Dermis blood vessel endothelial cell (primary cell): Measurements from ENCODE around the gene NCR3LG1. TPM values are rescaled to one million over a fixed set of nuclear protein-coding genes. Genes with fewer than 3 reads are reported as not detected.

Experiments used
- DNase-seq: peaks from one replicate; pipeline ENCODE4 v3.0.0; 2010
- total RNA-seq: library from RNA; depleted of rRNA; stranded (reverse); fragments of >200 nt; gene quantifications from 2 replicates; pipeline ENCODE4 v1.2.3, GENCODE V29; 2014

NCR3LG1 gene
- total RNA-seq, 1 donor from 2014 or later, result 0.85 TPM

DNA sequence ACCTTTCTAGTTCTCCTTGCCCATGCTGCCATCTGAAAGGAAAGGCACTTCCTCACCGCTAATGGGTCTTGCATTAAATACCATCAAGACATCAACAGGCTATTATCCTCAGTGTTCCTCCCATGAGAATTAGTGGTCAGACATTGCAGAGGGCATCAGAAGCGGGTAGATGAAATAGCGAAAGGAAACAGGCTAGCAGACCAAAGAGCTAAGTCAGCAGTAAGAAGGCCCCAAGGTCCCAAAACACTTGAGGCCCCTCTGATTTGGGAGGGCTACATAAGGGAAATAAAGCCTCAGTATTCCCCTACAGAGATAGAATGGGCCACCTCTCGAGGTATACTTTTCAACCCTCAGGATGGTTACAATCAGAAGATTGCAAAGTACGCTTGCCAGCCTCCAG, 23.9 kb downstream of the NCR3LG1 start:
- no peak for DNase-seq

GRCh38 chr11:17376493-17376892, 24.9 kb downstream of the NCR3LG1 start:
- DNase-seq, result no peak

DNA sequence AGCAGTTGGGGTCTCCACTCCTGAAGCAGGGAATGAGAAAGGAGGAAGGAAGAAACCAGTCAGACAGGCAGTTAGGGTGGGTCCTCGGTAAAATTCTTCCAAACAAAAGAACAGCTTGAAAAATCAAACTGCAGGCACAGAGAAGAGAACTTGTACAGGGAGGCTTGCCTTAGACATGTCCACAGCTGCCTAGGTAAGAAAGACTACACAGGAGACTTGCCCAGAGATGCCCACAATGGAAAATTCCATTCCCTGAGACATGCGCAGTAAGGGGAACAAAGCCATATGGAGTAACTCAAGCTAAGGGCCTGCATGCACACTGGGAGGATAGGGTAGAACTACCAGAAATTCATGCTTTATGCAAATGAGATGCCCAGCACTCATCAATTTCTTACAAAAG, 27.1 kb downstream of the NCR3LG1 start:
- DNase-seq, result no peak

DNA sequence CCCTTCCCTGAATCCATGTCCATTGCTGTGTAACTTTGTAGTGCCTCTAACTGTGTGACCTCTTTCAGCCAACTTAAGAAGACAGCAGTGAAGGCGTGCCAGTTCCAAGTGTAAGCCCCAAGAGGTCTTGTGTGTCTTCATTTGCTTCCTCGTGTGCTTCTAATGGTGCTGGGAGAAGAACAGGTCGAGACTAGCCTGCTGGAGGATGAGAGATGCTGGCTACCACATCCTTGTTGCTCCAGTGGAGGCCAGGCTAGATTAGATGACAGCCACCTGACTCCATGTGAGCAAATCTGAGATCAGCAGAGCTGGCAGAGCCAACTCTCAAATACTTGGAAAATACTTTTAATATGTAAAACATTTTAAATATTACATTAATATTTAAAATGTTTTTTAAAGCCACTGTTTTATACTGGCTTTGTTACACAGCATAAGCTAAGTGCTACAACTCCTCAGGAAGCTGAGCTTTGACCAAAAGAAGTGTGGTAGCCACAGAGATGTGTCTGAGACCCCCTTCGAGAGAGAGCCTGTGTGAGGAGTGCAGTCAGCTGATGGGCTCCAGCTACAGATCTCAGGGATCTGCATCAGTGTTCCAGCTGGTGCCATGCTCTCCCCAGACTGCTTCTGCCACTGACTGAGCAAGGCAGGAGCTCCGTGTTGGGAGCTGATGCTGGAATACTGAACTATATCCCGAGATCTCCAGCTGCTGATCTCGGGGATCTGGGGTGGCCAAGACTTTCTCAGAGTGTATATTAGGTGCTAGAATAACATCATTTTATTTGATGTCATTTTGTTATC, 28.0 kb downstream of the NCR3LG1 start:
- DNase-seq, result no peak

GRCh38 chr11:17381156-17381555, 29.6 kb downstream of the NCR3LG1 start:
- peak; percentile 7 for DNase-seq

GRCh38 chr11:17382046-17382728, 30.6 kb downstream of the NCR3LG1 start:
- DNase-seq, result no peak

DNA sequence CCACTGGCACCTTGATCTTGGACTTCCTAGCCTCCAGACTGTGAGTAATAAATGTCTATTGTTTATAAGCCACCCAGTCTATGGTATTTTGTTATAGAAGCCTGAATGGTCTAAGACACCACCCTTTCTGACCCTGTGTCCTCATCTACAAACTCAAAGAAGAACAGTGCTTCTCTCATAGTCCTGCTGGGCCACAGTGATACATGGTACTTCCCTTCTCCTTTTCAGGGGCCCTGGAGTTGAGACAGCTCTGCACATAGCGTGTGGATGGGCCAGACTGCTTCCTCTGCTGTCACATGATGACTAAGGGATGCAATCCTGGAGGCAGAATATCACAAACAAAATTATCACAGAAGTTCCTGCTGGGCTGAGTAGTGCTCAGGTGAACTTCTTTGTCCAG, 31.9 kb downstream of the NCR3LG1 start:
- DNase-seq, result peak; percentile 3

DNA sequence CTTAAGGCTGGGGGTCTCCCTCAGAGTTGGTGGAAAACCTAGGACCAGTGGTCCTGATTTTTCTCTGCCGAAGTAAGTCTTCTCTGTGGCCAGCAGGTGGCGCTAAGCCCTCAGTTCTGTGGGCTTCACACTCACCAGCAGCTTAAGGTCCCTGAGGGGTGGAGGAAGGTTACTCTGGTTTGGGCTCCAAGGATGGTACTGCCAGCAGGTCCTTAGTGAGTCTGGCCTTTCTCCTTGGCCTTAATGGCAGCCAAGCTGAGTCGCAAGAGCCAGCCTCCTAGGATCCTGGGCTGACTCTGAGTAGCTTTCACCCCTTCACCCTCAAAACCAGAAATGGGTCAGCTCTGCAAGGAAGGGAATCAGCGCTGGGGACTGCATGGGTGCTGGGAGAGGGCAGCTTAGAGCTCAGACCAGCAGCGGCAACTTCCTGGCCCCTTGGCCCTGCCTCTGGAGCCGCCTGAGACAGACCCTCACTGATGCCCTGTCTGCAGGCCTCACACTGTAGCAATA, 32.5 kb downstream of the NCR3LG1 start:
- peak; percentile 93 for DNase-seq

- DNase-seq, result no peak
These were observed 33.9 kb downstream of the NCR3LG1 start for GRCh38 chr11:17385492-17385891.

DNA sequence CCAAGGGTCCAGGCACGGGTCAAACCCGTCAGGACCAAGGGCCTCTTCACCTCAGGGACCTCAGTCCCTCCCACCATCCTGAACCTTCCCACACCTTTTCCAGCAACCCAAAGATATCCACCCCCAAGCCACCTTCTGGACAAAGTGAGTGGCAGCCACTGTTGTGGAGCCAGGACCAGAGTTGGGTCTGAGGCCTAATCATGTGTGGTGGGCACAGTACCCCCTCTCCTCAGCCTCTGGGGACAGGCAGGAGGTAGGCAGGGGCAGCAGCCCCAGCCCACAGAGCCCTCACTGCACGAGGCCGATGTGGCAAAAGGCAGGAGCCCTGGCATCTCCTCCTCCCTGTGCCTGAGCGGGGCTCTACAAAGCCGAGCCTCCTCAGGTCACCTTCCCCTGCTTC, 34.3 kb downstream of the NCR3LG1 start:
- DNase-seq, result no peak

DNA sequence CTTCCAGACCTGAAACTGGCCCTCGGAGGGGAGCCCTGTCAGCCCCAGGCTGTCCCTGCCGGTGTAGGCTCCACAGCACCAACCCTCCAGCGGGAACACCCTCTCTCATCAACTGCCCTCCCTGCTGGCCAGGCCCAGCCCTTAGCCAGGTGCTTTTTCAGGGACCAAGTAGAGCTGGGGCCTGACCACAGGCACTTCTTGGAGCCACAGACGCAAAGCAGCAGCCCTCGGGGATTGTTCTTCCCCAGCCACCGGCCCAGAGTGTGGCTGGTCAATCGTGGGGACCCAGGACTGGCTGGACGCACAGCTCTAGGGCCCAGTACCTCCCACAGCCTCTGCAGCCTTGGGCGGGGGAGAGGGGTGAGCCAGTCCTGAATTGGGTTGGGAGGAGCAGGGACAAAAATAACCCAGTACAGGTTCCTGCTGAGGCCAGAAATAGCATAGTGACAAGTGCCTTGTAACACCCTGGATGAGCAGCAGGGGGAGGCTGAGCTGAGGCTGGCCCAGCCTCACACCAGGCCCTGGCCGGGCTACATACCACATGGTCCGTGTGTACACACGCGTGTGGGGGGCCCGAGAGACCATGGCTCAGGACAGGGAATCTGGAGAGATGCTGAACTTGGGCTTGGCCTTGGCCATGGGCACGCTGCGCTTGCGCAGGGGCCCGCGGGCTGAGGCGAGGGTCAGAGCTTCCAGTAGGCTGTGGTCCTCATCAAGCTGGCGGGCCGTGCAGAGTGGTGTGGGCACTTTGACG, 34.9 kb downstream of the NCR3LG1 start:
- DNase-seq, result peak; percentile 78

DNA sequence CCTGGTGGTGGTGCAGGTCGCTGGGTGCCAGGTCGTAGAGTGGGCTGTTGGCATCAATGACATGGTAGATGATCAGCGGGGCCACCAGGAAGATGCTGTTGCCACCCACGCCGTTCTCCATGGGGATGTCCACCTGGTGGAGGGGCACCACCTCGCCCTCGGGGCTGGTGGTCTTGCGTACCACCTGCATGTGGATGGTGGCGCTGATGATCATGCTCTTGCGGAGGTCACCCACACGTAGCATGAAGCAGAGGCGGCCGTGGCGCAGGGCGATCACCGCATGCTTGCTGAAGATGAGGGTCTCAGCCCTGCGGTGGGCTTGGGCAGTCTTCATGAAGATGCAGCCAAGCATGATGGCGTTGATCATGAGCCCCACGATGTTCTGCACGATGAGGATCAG, 35.7 kb downstream of the NCR3LG1 start:
- DNase-seq, result no peak

- no peak for DNase-seq
These were observed 36.2 kb downstream of the NCR3LG1 start for GRCh38 chr11:17387811-17388210.

GRCh38 chr11:17388609-17389210, 37.1 kb downstream of the NCR3LG1 start, which contains the start of gene KCNJ11:
Gene KCNJ11, minus strand, starts transcription at chr11:17388659. Its CDS starts 568 bp downstream, at chr11:17388091.
- no peak for DNase-seq

DNA sequence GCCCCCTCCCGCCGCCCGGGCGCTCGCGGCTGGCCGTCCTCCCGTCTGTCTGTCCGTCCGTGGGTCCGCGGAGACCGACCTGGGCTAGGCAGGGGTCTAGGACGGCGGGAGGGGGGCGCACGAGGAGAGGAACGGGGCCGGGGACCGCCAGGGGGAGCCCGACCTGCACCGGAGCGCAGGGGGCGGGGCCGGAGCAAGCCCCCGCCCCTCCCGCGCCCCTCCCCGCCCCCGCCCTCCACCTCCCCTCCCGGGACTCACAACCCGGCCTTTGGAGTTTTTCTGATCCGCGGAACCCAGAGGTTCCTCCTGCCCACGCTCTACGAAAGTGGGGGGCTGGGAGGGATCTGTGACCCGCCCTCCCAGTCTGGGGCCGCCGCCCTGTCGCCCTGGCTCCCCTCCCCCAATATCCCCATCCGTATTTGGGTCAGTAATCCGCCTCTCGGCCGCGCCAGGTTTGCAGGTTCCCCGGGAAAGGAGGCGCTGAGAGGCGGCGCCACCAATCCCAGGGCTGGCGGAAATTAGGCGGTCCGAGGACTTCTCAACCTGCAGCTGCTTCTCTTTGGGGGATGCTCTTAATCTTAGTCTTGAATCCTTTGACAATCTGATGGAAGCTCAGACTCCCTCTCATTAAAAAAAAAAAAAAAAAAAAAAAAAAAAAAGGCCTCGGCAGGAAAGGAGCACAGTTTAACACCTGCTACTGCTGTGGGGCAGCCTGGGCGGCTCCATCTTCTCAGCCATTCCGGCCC, 37.8 kb downstream of the NCR3LG1 start:
- DNase-seq, result peak; percentile 69

DNA sequence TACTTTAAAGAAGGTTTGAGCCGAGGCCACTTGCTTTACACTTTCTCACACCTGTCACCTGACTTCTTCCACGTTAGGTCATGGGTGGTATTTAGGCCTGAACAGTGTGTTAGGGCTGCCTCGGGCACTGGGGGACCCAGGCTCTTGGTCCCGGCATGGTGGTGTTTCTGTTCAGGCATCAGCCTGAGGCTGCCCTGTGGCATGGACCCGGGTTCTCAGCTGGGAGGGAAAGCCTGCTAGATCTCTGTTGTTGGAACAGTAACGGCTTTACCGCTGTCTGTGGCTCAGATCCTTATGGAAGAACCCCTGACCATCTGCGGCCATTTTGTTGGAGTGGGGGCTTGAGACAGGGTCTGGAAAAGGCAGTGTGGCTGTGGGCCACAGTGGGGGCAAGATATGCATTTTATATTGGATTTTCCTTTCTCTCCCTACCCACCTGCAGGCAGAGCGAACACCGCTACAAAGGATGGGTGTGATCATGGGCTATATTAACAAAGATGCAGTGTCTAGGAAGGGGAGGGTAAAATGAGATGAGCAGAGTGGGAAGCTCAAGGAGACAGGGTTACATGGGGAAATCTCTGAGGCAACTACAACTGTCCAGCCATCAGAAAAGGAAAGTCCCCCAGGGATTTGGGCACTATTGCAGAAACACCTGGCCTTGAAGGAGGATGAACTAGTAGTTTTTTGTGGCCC, 38.5 kb downstream of the NCR3LG1 start:
- no peak for DNase-seq

- no peak for DNase-seq
These were observed 40.1 kb downstream of the NCR3LG1 start for GRCh38 chr11:17391493-17392355.

- no peak for DNase-seq
These were observed 41.3 kb downstream of the NCR3LG1 start for GRCh38 chr11:17392872-17393271.

- DNase-seq, result no peak
These were observed 41.9 kb downstream of the NCR3LG1 start for GRCh38 chr11:17393472-17393871.

- DNase-seq, result no peak
These were observed 43.3 kb downstream of the NCR3LG1 start for GRCh38 chr11:17394743-17395390.
